ENCODE measurements around the gene PTPRG.

Gene PTPRG

DNA sequence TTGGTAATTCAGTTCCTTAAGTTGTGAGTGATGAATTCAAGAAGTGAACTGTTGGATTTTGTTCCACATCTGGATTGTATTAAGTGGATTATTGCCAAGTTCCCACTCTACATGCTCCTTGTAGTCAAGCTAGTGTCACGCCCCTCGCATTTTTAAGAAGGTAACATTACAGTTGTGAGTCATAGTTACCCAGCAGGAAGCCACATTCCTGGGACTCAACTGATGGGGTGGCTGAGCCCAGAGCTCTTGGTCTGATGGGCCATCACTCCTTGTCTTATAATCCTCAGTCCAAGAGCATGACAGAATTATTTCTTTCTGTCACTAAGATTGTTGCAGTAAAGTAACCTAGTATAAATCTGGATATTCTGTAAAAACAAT lies 102.7 kb downstream of the PTPRG start:
- DNase-seq, result no peak

DNA sequence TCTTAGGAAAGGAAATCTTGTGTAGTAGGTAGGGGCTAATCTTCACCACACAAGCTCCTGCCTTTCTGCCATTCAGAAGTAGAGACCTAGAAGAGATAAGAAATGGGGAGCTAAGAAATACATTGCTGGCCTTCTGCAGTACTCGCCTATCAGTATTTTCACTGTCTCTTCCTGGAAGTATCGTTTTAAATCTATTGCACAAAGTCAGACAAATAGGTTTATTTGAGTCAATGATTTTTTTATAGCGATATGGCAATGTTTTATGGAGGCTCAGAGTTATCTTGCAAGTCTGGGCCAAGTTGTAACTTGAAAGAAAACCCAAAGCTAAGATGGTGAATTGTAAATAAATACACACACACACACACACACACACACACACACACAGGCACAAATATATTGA lies 103.8 kb downstream of the PTPRG start:
- DNase-seq, result no peak

DNA sequence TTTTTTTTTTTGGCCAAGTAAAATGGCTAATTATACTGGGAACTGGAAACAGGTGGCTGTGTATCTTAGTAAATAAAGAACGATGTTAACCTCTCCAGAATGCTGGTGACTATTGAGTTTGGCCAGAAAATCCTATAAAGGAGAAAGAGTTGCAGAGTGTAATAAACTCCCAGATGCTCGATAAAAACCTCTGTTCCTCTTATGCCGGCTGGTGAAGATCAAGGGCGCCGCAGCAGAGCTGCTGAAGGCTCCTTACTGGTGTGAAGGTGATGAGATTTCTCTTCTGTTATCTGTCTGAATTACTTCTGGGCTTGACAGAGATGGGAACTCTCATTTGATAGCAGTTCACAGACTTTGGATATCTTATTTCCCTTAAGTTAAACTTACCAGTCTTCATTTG lies 104.6 kb downstream of the PTPRG start:
- no peak for DNase-seq

DNA sequence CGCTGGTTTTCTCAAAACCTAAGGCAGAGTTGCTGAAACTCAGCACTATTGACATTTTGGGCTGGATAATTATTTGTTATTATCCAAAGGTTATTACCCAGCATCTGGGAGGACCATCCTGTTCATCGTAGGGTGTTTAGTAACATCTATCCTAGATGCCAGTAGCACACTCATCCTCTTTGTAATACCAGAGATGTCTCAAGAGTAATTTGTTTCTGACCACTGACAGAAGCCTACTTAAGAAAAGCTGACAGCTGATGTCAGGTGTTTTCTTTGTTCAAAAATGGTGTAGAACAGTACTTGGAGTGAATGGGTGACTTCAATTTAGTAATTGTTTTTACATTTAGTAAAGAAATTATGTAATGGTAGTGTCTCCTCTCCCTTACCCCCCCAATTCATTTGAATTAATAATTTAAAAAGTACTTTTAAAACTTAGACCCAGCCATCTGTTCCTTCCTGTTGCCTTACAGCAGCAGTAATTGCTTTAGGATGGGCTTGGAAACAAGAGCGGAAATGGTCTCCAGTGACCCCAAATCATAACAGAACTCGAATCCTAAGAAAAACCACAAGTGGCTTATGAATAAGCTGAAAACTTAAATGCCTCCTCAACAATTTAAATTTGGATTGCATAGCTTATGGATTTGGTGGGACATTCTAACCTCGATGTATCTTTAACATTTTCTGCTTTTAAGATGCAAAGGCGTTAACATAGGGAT lies 105.4 kb downstream of the PTPRG start:
- no peak for DNase-seq

DNA sequence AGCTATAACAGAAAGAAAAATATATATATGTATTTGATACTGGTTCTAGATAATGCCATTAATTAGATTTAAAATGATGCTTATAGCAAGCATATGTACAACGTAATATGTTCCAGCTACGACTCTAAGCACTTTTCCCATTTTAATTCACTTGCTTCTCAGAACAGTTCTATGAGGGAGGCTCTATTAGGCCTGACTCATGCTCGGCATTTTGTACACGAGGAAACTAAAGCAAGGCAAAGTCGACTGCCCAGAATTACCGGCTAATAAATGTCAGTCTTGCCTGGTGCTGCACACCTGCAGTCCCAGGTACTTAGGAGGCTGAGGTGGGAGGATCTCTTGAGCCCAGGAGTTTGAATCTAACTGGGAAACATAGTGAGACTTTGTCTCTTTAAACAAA lies 106.0 kb downstream of the PTPRG start:
- DNase-seq, result no peak

DNA sequence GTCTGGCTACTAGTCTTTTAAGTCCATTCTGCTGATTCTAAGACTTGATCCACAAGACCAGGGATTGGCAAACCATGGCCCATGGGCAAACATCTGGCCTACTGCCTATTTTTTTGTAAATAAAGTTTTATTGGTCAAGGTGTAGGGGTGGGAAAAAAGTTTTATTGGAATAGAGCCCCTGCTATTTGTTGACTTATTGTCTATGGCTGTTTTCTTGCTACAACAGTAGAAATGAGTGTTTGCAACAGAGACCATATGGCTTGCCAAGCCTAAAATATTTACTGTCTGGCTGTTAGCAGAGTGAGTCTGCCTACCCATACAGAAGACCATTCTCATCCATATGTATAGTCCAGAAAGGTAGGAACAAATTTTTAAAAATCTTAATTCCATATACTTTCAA lies 106.4 kb downstream of the PTPRG start:
- DNase-seq, result no peak

DNA sequence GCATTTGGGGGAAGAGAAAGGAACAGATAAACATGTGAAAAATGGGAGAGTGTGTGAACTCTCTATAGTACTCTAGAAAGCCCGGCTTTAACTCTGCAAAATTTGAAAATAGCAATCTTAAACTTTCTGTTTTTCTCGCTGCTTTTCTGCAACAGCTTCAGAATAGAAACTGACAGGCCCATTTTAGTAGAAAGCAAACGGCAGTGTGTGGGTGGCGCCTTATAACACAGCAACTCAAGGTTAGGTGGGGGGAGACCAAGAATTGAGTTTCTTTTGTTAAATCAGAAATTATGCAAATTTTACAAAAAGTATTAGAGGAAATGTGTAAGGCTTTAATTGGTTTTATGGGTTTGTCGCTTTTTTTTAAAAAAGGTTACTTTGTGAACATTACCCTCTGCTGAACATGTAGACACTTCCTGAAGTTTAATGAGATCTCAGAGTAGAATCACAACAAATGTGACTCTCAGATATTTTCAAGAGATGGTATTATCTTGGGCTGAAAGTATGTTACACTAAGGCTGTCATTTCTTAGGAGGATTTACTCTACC lies 107.0 kb downstream of the PTPRG start:
- DNase-seq, result no peak

DNA sequence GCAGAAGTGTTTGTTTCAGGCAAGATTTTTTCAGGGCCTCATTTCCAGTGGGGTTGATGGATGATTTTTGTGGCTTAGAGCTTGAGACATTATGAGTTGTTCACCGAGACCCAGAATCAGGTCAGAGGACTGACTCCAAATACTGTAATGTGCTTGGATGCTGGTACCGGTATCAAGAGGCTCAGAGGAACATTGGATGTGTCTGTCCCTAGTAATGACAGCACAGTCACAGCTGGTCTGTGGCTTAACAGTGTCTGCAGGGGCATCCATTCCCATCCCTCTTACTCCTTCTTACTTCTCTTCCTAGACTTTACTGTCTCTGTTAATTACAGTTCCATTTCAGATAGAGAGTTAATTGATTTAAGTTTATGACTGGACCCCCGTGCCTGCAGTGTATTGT lies 107.8 kb downstream of the PTPRG start:
- no peak for DNase-seq

DNA sequence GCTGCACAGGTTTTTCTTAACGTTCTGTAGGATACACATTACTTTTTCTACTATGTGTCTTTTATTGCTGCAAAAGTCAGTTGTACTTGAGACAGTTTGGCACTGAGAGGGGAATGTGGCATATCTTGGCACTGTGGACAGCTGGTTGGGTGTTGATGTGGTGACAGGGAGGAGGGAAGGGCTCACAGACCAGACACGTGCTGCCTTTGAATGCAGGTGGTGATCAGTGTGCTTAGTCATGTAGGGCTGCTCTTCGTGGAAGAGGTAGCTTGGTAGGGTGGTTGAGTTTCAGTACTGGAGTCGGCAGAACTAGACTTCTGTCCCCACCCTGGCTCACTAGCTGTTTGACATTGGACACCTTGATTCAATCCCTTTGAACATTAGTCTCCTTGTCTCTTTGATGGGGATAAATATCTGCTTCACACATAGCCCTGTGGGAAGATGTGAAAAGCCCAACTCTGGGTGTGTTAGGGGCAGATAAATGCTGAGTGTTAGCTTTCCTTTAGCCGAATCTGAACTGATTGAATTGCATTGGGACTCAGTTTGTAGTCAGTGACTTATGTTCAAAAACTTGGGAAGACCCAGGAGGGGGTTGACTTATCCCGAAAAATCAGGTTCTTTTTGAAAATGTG lies 108.4 kb downstream of the PTPRG start:
- DNase-seq, result no peak

DNA sequence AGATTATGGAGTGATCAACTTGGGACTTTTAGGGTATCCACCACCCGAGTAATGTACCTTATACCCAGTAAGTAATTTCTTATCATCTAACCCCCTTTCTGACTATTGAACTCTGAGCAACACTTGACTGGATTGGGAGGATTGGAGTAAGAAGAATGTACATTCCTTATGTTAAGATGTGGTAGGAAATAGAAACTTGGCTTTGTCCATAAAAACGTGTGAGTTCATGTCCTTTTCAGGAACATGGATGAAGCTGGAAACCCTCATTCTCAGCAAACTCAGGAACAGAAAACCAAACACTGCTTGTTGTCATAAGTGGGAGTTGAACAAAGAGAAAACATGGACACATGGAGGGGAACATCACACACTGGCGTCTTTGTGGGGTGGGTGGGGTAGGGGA lies 112.3 kb downstream of the PTPRG start:
- DNase-seq, result no peak

DNA sequence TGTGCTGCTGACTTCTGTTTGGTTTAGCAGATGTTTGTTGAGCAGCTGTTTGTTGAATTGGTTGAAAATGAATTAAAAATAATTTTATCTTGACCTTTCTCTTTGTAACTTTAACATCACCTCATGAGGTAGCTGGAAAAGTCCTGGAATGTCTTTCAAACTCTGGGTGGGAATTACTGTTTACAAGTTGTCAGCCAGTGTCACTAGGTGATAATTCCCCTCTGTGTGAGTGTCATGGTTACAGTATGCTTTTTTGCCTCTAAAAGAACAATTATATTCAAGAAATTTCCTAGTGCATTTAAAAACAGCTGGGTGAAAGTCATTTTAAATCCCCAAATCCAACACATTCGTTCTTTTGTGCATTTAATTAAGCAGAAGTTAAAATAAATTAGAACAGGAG lies 113.2 kb downstream of the PTPRG start:
- no peak for DNase-seq

DNA sequence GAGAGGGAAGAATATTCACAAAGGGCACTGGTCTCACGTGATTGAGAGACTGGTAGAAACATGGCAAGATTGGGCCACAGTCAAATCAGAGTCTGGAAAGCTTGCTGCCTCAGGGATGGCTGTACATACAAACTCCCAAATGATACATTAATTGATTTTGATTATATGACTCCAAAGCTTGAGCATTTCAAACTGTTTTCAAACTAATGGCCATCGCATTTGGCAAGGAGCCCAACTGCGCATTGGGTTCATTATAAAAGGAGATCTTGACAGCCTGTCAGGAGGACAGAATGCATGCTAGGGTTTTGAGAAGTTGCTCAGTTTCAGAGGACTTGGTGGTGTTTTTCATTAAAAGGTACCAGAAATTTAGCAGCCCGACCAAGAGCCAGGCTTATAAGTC lies 117.7 kb downstream of the PTPRG start:
- DNase-seq, result no peak

DNA sequence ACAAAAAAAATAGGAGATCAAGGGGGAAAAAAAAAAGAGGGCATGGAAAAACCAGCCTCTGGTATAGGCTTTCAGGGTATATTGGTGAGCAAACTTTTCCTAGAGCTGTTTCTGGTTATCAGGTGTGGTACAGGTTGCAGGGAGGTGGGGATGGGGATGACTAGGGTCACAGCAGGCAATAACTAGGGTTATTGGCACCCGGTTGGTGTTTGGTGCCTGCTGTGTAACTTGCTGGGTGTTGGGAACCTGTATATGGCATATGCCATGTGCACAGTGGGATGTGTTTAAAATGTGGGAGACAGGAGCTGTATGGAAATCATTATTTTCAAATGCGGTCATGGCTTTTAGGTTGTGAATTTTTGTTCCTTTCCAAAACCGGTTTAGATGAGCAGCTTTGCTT lies 119.2 kb downstream of the PTPRG start:
- DNase-seq, result no peak

DNA sequence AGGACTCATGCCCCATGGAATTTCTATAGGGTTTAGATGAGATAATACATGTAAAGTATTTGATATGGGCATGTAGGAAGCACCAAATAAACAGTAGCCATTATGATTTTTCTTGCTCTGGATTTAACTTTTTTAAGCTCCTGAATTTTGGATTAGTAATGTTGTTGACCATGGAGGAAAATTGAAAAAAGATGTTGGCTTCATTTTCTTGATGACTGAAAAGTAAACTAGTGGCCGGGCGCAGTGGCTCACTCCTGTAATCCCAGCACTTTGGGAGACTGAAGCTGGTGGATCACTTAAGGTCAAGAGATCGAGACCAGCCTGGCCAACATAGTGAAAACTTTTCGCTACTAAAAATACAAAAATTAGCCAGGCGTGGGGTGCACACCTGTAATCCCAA lies 120.3 kb downstream of the PTPRG start:
- no peak for DNase-seq

DNA sequence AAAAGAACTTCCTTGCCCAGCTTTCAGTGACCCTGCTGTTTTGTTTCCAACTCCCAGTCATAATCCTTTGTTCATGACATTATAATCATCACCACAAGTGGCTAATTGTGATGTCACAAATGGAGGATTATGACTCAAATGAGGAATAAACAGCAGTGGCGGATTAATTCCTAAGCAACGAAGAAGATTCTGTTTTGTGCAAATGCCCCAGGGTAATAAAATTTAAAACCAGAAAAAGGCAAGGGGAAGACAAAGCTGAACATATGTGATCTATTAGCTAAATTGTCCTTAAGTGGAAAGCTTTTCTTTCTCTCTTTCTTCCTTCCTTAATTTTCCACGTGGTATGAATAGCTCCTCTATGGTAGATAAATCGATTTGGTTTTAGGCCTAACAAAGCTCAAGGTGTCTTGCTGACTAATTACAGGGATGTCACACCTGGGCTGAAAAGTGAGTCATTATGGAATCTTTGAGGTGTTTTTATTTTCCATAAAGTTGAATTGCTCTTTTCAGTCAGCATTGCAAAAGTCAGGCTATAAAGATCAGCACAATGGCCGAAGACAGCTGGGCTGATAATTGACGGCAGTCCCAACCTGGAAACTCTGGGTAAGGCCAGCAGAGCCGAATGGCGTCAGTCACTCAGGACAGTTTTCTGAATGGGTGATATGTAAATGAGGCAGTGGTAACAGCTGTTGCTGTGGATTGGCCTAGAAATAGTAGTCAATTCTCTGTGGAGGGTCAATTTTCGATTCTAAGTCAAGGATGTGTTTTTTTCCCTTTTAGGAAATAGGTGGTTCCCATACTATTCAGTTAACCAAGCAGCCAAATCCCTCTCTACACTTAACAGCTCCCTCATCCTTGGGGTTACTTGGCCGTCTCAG lies 121.5 kb downstream of the PTPRG start:
- DNase-seq, result no peak

DNA sequence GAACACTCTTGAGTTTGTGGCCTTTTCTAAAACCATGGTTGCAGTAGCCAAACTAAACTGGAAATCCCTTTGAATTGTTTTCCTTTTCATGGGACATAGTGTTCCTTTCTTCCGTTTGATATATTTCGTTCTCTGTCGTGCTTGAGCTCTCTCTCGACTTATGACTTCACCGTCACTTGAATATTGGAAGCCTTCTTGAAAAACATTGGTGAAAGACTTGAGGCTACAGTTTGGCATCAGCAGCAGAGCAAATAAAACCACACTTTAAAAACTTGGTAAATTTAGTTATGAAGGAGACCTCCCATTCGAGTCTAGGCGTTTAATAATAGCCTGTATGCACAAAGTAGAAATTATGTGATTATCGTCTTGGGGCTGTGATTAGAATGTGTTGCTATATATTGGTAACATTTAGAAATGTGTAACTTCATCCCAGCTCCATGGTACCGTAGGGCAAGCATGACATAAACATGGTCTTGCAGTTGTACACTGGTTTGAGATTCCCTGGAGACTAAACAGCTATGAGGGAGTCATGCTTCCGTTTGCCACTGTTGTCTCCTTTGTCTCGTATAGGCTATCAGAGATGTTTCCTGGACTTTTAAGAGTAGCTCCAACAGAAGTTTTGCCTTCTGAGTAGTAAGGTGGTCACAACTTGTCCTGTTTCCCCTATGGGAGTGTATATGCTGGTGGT lies 122.3 kb downstream of the PTPRG start:
- no peak for DNase-seq

DNA sequence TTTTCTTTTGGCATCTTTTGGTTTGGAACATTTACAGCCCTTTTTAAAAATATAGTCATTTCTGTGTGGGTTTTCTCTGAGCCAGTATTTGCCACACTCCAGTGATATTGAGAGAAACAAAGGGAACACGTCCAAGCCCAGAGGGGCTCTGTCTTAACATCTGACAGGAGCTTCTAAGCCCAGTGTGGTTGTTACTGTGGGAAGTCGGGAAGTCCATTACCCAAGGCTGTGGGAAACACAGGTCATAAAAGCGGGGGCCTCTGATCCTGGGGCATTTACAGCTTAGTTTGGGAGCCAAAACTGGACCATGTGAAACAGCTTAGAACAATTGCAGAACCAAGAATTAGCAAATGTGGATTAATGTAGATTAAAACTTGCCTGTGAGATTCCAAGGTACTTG lies 123.0 kb downstream of the PTPRG start:
- DNase-seq, result no peak

DNA sequence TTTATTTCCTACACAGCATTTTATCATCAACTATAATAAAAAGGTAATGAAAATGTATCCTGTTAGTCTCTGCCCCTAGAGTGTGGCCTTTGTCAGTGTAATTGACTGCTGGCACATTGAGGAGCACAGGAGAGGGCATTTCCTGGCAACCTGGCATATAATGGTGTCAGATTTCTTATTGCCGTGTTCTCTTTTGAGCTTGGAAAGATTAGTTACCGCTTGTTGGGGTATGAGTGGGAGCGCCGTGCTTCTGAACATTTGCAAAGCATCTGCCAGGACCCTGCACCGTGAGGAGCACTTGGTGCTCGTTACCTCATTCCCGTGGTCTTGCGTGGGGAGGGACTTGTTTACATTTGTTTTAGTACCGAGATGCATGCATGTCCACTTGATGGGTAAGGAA lies 124.4 kb downstream of the PTPRG start:
- no peak for DNase-seq

DNA sequence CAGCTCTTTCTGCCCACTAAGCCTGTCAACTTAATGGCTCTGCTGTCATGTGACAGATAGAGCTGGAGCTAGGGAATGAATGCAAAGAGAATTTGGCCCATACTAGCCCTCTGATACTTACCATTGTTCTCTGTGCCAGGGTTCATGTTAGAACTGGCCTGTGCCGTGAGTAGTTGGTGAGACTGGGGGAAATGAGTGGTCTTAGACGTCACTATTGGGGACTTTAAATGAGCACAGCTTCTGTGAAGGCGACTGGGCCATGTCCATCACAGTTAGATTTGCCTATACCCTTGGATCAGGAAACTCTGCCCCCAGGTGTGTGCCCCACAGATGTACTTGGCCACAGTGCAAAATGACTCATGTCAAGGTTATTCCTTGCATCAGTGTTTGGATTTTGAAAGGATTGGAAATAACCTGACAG lies 124.9 kb downstream of the PTPRG start:
- DNase-seq, result no peak

DNA sequence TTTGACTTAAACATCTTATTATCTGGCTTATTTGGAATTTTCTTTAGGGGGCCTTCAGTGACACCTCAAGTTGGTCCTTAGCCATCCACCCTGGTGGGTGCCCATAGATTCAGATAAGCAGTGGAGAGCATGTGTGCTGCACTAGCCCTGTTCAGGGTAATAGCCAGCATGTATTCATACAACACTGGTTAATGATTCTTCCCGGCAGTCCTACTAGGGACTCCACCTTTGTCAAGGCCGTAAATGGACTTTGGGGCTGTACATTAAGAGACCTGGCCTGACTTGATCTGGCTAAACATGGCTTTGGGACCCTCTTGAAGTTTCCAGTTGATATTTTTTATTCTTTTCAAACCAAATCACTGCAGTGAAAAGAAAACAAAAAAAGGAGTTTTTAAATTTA lies 125.8 kb downstream of the PTPRG start:
- no peak for DNase-seq

DNA sequence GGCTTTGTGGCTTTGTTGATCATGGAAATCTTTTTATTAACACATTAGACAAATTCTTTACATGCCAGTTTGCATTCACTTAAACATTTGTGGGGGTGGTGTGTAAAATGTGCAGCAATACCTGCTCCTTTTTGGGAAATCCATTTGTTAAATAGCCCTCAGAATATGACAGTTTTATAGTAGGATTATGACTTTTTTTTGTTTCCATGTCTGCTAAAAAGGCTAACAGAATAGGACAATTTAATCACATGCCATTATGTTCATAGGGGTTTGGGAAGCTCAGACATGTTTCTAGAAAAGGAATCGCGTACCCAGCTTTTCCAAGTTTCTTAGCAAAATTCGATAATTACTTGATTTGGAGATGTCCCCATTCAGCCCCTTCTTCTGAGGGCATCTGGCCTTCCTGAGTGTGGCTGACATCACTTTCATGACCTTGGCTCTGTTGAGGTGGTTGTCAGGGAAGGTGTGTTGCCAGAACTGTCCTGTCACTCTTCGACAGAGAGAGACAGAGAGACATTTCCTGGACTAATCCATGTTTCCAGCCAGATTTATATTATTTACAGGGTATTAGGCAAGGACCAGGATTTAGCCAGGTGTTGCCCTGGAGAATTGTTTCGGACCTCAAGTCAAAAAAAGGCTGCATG lies 126.4 kb downstream of the PTPRG start:
- DNase-seq, result no peak

DNA sequence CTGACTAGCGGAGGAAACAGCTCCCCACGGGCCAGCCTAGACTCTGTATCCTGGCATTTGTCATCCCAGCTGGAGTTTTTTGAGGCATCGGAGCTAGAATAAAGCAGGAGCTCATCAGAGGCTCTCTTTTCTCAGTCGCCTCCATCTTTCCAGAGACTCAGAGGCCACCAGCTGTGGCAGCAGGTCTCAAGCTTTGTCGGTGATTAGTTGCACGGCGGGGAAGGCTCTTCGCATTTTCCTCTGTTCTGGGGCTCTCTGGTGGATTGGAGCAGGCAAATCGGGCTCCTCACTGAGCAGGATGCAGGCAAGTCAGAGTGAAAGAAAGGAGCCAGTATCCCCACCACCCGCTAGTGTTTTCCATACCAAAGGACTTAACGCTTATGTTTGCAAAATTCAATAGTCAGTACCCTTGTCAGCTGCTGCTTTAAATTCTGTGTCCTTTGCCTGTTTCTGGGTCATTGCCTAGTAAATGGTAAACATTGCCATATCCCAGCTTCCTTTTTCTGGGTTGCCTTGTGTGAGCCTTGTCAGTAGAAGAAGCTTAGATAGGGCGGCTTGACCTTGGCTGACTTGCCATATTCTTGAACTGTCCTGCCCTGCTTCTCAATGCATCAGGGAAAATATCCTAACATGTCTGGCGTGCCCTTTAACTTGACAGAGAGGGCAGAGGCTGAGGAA lies 127.1 kb downstream of the PTPRG start:
- DNase-seq, result no peak
